A673 (cell line): ENCODE data around the gene BBS1.

Source experiments
- CTCF ChIP-seq: fragments of 300-800, 200-600 bp; sonication (generic); conservative IDR thresholded peaks from 2 replicates; pipeline ENCODE4 v1.5.1; 2017; ENCODE audit warnings: low read depth, mild to moderate bottlenecking, antibody characterized with exemption, low read length, moderate library complexity, mixed read lengths
- EZH2 ChIP-seq: fragments of 200-600 bp; sonication (generic); IDR thresholded peaks from 2 replicates; pipeline ENCODE4 v1.6.1; 2017; ENCODE audit warnings: borderline replicate concordance, low read depth, mild to moderate bottlenecking, mixed read lengths, antibody characterized with exemption, low read length; ENCODE audit not compliant: poor library complexity, severe bottlenecking

GRCh38 chr11:66542362-66542761 lies 31.9 kb downstream of the BBS1 start:
- TF ChIP-seq EZH2 (no peak), CTCF (no peak)
